Heart left ventricle (tissue), 16 donors: ENCODE measurements around the gene KIF5B. TPM values are rescaled to one million over a fixed set of nuclear protein-coding genes. Genes with fewer than 3 reads are reported as not detected.

Experiments
- ATAC-seq, 4 donors: fragments of 200-7000 bp; cut with Tn5 transposase; one replicate each; pipeline ENCODE4 v1.9.1; 2020 to 2022; ENCODE audit warnings: moderate library complexity in 4 of 4, mild to moderate bottlenecking in 3 of 4, moderate number of reproducible peaks in 1 of 4
- DNase-seq, 5 donors: peaks; one replicate each; pipeline ENCODE4 v3.0.0-alpha.2; 2020
- H3K27ac ChIP-seq, 12 donors: fragments of 200-600 bp; sonication (generic) in 4 of 12; one replicate each; pipeline versions ENCODE4 v1.5.0 to v1.8.0; 2016 to 2022; ENCODE audit warnings: mild to moderate bottlenecking in 2 of 12
- H3K27me3 ChIP-seq, 9 donors: fragments of 200-600 bp; sonication (generic) in 2 of 9; one replicate each; pipeline versions ENCODE4 v1.5.1 to v1.8.0; 2016 to 2022; ENCODE audit warnings: mild to moderate bottlenecking in 3 of 9
- H3K36me3 ChIP-seq, 9 donors: fragments of 200-600 bp; sonication (generic) in 2 of 9; one replicate each; pipeline versions ENCODE4 v1.5.0 to v1.8.0; 2018 to 2022; ENCODE audit warnings: mild to moderate bottlenecking in 2 of 9
- H3K4me1 ChIP-seq, 12 donors: fragments of 200-600 bp; sonication (generic) in 4 of 12; one replicate each; pipeline versions ENCODE4 v1.5.0 to v1.8.0; 2016 to 2022; ENCODE audit warnings: mild to moderate bottlenecking in 3 of 12
- H3K4me3 ChIP-seq, 12 donors: fragments of 200-600 bp; sonication (generic) in 4 of 12; one replicate each; pipeline versions ENCODE4 v1.5.0 to v1.8.0; 2017 to 2022; ENCODE audit warnings: mild to moderate bottlenecking in 9 of 12, moderate library complexity in 4 of 12
- H3K9me3 ChIP-seq, 12 donors: fragments of 200-600 bp; sonication (generic) in 4 of 12; one replicate each; pipeline versions ENCODE4 v1.5.0 to v1.8.0; 2016 to 2022; ENCODE audit warnings: mild to moderate bottlenecking in 1 of 12
- CTCF ChIP-seq, 12 donors: fragments of 200-600 bp; sonication (generic) in 4 of 12; IDR thresholded peaks; one replicate each; pipeline versions ENCODE4 v1.5.0 to v1.8.0; 2018 to 2022; ENCODE audit warnings: antibody characterized with exemption in 12 of 12, mild to moderate bottlenecking in 5 of 12
- POLR2A ChIP-seq, 2 donors: fragments of 450-650 bp; IDR thresholded peaks; one replicate each; pipeline ENCODE4 v1.6.1; 2017; ENCODE audit warnings: antibody characterized with exemption in 2 of 2, mild to moderate bottlenecking in 2 of 2, moderate library complexity in 2 of 2
- WGBS, 4 donors: extraction: QIAGEN DNeasy Blood & Tissue Kit in 2 of 4; methylation state at CpG; one replicate each; pipeline versions ENCODE4 v1.1.5 to v1.1.7; 2013 to 2018; 5-methylcytosine and 5-hydroxymethylcytosine counted together
- intact Hi-C, 10 donors: fragments of 100-400 bp; cut with DNase I; formaldehyde crosslinking; loops; one replicate each; pipeline versions ENCODE4 v1.11.1 to v1.14.2; 2022
- polyA plus RNA-seq, 2 donors: library from polyadenylated mRNA; stranded (reverse); fragments of 200-250 nt; gene quantifications; one replicate each; pipeline ENCODE4 v1.2.3, GENCODE V29; 2013
- total RNA-seq, 9 donors: library from RNA; depleted of rRNA in 2 of 9; stranded (reverse); fragments of >200 nt in 2 of 9; fragmentation: NEBNext Ultra II Directional in 3 of 9; extraction: Animal tissue kit (Norgen Biotek cat#: 25700) in 3 of 9; gene quantifications; one replicate each; pipeline versions ENCODE4 v1.1.0 to v1.2.4, GENCODE V29; 2016 to 2023
- donor health status: ischemic (EF 13 %, LVEDD 7.1; RV severe dilation, severe dysfunction).
- donor health status: healthy with polysubstance abuse.
- donor health status: DM: no; HTN: yes; CAD: no.
- donor health status: DM: no; HTN: no; CAD: no.
- donor health status: ischemic (EF 25% LVEDD 6.9; RV normal size, moderate dysfunction).
- donor health status: ischemic (EF 25% LVEDD 5.7; RV mildly dilated, moderate dysfunction).
- donor health status: healthy.
- donor health status: DM: yes; HTN: yes; CAD: no.
- donor health status: ischemic (EF 35%, LVEDD 5.7; RV mildly dilated, moderate dysfunction).
- donor health status: nonischemic (EF 11% LVEDD 7.7; RV severe dilation, severe dysfunction).
- donor health status: DM: yes; HTN: yes; CAD: no.
- donor health status: PGD.
- donor health status: ischemic (EF 29% LVEDD 5.4; RV normal size, mild dysfunction).
- donor health status: nonischemic (EF 23%, LVEDD 6.1; RV moderate dilation, normal function).

KIF5B gene
- total and polyA plus RNA-seq, 11 donors = 65.6 to 178 (median 144) TPM

- intact Hi-C loops = loop anchor here in 5 of 10 donors (2.0 to 10.0 kb wide), 4 partner anchors 77 to 142 kb away; partner anchors contain the start of gene ARHGAP12 (in 1 of the 5)
Measured at GRCh38 chr10:32004161-32004591, 52.0 kb downstream of the KIF5B start.

GRCh38 chr10:32002531-32002930, 53.7 kb downstream of the KIF5B start:
- WGBS, 4 donors = 45 to 65% (median 58%) methylated on average over 1 of the region's 1 CpG
- intact Hi-C loops = loop anchor here in 4 of 10 donors (5.0 to 10.0 kb wide), 3 partner anchors 75 to 140 kb away; partner anchors contain the start of gene ARHGAP12 (in 1 of the 4)
- H3K27ac ChIP-seq = no peak overlapping the region
- no peaks in the 10 kb centered on the region for H3K27me3 ChIP-seq
- DNase-seq (no peak), ATAC-seq (no peak)
- TF ChIP-seq CTCF (IDR thresholded peaks at IDR 0.05) (no peak), POLR2A (IDR thresholded peaks at IDR 0.05) (no peak)
- peaks cover 0 to 7% (median 0%) of the 10 kb centered on the region in 9 donors for H3K36me3 ChIP-seq
- H3K4me1 ChIP-seq = peaks cover 0 to 31% (median 6%) of the 10 kb centered on the region in 12 donors
- H3K9me3 ChIP-seq = no peaks in the 10 kb centered on the region
- no peak overlapping the region for H3K4me3 ChIP-seq

More at GRCh38 chr10:32004161-32004591, 52.0 kb downstream of the KIF5B start:
- Histone ChIP-seq H3K9me3 (no peaks in the 10 kb centered on the region), H3K27me3 (no peaks in the 10 kb centered on the region), H3K27ac (peak overlapping the region in 1 of 12 donors; percentile 57), H3K36me3 (peaks cover 0 to 21% (median 12%) of the 10 kb centered on the region in 9 donors), H3K4me1 (peaks cover 0 to 31% (median 6%) of the 10 kb centered on the region in 12 donors), H3K4me3 (no peak overlapping the region)
- 43 to 58% (median 52%) methylated on average over 3 of the region's 3 CpGs for WGBS, 4 donors
- ATAC-seq (peak; percentile 68 to 89 (median 76)), DNase-seq (peak in 4 of 5 donors; percentile 21 to 64 (median 34))
- no peak for TF ChIP-seq POLR2A (IDR thresholded peaks at IDR 0.05)
- TF ChIP-seq CTCF (IDR thresholded peaks at IDR 0.05) = no peak

GRCh38 chr10:32000937-32001336, 55.3 kb downstream of the KIF5B start:
- TF ChIP-seq POLR2A (IDR thresholded peaks at IDR 0.05) = no peak
- TF ChIP-seq CTCF (IDR thresholded peaks at IDR 0.05) = no peak
- intact Hi-C loops = loop anchor here in 4 of 10 donors (5.0 to 10.0 kb wide), 3 partner anchors 74 to 139 kb away; partner anchors contain the start of gene ARHGAP12 (in 1 of the 4)
- Histone ChIP-seq H3K4me3 (no peak overlapping the region), H3K4me1 (peaks cover 0 to 31% (median 6%) of the 10 kb centered on the region in 12 donors), H3K36me3 (no peaks in the 10 kb centered on the region), H3K27me3 (no peaks in the 10 kb centered on the region), H3K27ac (no peak overlapping the region), H3K9me3 (no peaks in the 10 kb centered on the region)
- no peak for ATAC-seq
- WGBS, 4 donors = 62 to 73% (median 64%) methylated on average over 4 of the region's 4 CpGs
- no peak for DNase-seq

- H3K4me3 ChIP-seq = no peak overlapping the region
- H3K4me1 ChIP-seq = peaks cover 0 to 30% (median 6%) of the 10 kb centered on the region in 12 donors
- 91 to 96% (median 93%) methylated on average over 3 of the region's 3 CpGs for WGBS, 4 donors
- DNase-seq (no peak), ATAC-seq (no peak)
- H3K36me3 ChIP-seq = no peaks in the 10 kb centered on the region
- TF ChIP-seq POLR2A (IDR thresholded peaks at IDR 0.05) (no peak), CTCF (IDR thresholded peaks at IDR 0.05) (no peak)
- intact Hi-C loops = loop anchor here in 6 of 10 donors (5.0 to 10.0 kb wide), 3 partner anchors 73 to 138 kb away; partner anchors contain the start of gene ARHGAP12 (in 1 of the 6)
- no peak overlapping the region for H3K27ac ChIP-seq
- no peaks in the 10 kb centered on the region for H3K9me3 ChIP-seq
- no peaks in the 10 kb centered on the region for H3K27me3 ChIP-seq
Measured at GRCh38 chr10:31999836-32000235, 56.4 kb downstream of the KIF5B start.
